Left hindlimb (tissue), 1 donor: ENCODE measurements around the gene TBX15.
A peak's percentile ranks its signal among the peaks of the same experiment; 100 is the strongest.
"Not testable (repeated sequence)": the region's sequence is repeated elsewhere in the genome, so short reads cannot be mapped to it uniquely, and the experiment has no call there.

Experiments
- DNase-seq: peaks from one replicate; pipeline ENCODE4 v3.0.0-alpha.2; 2018

TBX15 gene

DNA sequence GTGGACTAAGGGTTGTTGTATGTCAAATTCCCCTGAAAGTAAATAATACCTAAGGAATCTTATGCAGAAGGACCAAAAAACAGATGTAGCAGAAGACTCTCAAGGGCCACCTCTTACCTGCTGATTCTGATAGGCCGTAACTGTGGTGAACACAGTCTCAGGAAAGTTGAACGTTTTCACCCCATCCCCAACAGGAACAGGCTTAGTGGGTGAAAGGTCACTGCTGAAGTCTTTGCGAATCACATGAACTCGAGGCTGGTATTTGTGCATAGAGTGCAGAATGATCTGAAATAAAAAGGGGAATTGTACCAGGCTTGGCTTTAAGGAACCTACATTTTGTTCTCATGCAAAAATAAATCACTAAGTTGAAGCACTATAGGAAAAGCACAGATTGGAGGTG is 64.8 kb downstream of the TBX15 start:
- no peak for DNase-seq

DNA sequence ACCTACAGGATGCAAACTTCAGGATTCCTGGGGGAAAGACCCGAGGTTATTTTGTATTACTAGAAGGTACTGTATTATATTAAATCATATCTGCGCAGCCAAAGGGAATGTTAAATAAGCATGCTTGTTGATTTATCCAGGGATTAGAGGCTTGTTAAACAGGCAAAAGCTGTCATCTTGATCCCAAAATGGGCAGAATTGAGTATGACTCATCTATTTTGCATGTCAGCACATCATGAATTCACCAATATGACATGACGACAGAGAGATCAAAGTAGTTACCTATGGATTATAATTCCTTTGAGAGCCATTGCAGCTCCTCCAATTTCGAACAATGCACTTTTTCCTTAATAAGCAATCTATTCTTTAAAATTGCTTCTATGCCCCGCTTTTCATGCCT is 66.1 kb downstream of the TBX15 start:
- no peak for DNase-seq

DNA sequence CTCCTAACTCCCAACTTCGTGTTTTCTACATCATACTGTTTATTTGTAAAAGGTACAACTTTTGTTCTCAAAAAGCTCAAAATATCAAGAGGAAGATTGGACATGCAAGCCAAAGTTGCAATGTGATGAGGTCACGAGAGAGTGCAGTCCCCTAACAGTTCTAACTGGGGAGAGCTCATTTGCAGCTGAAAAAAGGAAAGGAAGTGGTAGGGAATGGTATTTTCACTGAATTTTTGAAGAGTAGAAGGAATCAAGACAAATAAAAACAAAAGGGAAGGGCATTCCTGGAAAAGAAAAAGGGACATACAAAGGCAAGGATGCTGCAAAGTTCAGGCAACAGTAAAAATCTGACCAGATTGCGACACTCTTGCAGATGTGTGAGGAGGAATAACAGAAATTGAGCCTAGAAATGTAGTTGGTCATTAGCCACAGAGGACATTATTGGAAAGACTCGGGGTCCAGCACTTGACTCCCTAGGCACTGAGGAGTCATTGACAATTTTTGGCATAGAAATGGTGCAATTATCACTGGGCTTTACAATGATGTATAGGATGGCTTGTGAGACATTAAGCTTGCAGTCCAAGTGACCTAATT is 67.9 kb downstream of the TBX15 start:
- DNase-seq = no peak

DNA sequence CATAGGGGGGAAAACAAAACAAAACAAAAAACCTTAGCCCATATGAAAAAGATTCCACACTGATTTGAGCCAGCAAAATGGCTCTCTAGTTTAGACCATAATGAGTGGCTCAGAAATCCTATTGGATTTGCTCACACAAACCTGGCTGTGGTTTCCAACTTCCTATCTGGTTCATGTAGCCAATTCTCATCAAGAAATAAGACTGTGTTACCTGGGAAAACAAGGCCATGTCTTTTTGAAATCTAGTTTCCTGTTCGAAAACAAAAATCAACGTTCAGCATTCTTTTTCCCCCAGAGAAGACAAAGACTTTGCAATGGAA is 69.2 kb downstream of the TBX15 start:
- no peak for DNase-seq

DNA sequence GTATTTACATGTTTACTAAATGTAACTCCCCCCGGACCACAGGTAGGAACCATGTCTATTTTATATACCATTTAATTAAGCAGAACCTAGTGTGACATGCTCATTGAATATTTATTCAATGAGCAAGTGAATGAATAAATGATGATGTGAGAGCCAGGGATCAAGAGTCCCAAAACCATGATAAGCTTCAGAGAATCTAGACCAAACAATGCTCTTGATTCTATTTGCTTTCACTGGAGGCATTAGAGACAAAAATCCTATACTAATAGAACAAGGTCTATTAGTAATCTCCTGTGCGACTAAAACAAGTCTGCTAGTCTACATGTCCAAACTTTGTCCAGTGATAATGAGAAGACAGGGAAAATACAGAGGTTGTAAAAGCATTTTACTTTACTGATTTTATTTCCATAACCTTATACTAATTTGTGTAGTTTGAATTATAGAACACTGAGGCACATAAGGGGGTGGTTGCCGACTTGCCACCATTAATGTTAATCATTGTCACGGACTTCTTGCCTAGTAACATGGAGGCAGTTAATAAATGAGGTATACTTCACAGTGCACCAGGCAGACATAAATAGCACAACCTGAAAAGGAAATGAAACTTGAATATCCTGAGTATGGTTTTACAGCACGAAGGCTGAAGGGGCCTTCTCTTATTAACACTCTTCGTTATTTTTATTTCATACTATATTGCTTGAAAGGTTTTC is 69.8 kb downstream of the TBX15 start:
- no peak for DNase-seq

DNA sequence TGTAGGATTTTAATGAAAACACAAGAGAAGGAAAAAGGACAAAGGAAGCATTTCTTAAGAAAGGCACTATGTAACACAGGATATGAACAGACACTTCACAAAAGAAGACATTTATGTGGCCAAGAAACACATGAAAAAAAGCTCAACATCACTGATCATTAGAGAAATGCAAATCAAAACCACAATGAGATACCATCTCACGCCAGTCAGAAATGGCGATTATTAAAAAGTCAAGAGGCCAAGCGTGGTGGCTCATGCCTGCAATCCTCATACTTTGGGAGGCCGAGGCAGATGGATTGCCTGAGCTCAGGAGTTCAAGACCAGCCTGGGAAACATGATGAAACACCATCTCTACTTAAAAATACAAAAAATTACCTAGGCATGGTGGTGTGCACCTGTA is 71.8 kb downstream of the TBX15 start:
- DNase-seq = not testable (repeated sequence)

DNA sequence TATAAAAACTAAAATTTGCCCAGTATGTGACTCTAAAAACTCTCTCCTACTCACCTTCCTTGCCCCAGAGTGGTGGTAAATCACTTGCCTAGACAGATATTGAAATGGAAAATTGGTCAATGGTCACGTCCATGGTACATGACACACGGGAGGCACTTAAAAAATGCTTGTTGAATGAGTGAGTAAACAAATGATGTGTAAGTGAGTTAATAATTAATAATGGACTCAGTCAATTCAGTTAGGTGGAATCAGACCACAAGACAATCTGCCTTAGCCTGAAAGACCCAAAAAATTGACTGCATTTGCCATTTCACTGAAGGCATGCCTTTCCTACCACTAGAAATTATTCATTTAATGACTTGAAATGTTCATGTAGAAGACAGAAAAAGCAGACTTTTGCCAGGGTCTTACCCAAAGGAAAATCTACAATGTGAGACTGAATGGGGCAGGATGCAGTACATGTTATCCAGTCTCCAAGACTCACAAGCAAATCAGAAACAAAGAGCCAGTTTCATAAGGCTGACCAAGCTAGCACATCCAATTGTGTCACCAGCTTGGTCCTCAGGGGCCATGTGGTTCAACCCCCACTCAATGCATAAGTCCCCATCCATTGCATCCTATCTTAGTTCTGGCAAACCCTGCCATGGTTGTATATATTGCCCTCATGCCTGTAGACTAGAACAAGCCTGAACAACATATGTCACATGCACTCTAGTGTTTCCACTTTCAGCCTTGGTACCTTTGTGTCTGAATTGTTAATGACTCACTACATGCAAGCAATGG is 73.6 kb downstream of the TBX15 start:
- no peak for DNase-seq

DNA sequence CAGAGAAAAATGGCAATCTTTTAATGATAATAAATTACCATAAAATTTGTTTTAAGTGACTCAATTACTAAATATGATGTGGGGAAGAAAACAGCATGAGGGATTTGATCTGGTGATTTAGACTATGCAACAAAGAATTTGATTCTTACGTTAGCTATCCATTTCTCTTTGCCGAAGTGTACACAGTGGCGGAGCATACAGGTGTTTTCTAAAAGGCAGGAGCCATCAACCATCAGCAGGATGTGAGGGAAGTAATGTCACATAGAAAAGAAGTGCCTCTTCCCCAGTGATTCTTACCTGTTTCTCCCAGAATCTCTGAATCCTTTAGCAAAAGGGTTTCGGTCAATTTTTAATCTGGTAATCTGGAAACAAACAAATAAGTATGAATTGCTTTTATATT is 74.3 kb downstream of the TBX15 start:
- no peak for DNase-seq

DNA sequence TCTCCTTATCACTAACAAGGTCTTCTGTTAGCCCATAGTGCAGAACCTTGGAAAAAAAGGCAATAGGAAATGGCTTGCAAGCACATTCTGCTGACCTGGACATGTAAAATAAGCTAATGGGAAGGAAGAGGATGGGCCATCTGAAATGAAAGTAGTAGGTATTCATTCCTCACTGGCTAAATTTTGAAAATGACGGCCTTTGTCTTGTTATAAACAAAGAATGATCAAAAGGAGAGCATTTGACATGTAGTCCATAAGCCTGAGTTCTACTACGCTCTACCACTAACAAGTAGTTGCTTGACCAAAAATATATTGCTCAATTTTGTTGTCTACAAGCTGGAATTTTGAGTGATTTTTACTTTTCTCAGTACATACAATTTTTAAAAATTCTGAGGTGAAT is 75.6 kb downstream of the TBX15 start:
- DNase-seq = no peak

DNA sequence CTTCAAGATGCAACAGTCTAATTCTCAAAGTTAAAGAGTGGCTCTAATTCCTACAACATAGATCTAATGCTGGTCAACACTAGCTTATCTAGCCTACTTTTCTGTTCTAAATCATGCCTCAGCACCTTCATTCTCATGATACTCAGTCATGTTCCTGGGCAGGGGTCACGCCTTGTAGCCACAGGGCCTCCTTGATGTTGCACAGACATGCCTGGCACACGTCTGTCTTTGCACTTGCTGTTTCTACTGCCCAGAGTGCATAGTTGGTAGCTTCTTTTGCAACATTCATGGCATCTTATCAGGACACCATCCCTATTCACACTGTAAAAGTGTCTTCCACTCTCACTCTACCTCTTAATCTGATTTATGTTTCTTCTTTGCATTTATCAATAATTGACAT is 76.6 kb downstream of the TBX15 start:
- DNase-seq = no peak

DNA sequence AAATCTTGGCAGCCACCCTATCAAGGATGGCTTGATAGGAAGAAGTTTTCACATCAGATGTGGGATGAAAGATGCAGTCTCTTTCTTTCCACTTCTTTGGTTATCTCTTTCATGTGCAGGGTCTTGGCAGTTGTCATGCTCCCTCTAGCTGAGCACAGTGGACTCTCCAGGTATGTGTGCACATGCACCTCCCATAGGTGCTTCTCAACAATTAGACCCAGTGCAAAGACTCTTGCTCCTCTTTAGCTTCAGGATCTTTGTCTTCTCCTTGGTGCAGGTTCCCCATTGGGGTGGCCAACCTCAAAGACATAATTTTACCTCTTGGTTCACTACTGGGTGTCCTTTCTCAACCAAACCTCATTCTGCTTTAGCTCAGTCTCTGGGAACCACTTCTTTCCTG is 80.7 kb downstream of the TBX15 start:
- DNase-seq = no peak

DNA sequence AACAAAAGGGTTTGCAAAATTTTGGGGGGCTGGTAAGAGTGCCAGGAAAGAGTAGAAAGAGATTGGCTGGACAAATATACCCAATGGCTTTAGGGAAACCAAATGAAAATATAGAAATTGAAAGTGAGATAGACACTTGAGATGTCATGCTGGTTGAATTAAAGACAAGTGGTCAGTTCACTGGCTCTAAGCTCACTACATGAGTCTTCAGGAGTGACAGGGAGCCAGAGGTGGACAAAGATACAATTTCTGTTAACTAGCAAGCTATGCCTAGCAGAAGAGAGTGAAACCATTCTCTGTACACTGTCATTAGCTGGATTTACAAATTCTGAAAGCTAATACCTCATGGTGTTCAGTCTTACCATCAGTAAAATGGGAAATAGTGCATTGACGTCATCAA is 82.5 kb downstream of the TBX15 start:
- DNase-seq = no peak

DNA sequence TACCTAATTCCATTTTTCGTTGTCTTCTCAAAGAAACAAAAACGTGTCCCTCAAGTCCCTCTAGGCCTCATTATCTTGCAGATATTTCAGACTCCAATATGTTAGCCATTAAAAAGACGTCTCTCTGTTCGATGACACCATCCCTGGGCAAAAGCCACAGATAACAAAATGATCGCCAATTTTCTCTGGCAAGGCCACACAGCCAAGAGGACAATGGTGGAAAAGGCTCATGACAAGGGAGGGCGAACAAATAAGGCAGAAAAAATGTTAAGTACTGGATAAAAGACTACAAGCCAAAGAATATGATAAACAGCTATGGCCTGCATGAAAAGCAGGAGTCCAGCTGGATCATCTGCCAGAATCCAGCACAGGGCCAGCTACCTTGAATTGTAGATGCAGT is 82.9 kb downstream of the TBX15 start:
- peak; percentile 62 for DNase-seq

DNA sequence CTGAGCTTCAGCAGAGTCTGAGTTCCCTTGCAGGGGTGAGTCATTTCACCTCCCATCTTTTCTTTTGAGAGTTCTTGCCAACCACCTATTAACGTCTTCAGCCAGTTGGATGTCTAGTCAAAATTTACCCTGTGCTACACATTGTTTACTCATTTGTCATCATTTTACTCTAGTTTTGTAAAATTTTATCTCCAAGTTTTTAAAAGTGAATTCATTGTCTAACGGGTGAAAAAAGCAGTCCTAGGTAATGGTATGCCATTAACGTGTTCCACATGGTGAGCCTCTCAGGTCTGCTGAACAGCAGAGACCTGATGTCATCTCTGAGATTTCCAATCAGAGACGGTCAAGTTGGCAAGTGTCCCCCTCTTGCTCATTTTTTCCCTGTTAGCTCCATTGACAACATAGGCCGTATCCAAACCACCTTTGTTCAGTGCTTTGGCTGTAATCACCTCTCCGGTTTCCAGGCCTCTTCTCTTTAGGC is 85.4 kb downstream of the TBX15 start:
- peak; percentile 57 for DNase-seq

DNA sequence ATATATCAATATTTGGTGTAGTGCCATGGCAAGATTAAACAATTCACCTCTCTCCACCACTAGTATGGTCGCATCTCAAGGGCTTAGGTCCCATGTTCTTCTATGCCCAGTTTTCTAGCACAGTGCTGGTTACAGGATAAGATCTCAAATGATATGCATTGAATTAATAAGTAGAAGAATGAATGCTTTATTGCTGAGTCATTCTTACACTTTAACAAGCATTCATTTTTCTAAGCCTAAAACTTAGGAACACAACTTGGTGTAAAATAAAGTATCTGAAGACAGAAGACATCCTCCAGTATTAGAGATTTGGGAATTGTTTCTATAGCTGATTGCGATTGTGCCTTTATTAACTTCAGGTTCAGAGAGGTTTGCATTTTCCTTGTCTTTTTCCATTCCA is 85.8 kb downstream of the TBX15 start:
- DNase-seq = no peak

DNA sequence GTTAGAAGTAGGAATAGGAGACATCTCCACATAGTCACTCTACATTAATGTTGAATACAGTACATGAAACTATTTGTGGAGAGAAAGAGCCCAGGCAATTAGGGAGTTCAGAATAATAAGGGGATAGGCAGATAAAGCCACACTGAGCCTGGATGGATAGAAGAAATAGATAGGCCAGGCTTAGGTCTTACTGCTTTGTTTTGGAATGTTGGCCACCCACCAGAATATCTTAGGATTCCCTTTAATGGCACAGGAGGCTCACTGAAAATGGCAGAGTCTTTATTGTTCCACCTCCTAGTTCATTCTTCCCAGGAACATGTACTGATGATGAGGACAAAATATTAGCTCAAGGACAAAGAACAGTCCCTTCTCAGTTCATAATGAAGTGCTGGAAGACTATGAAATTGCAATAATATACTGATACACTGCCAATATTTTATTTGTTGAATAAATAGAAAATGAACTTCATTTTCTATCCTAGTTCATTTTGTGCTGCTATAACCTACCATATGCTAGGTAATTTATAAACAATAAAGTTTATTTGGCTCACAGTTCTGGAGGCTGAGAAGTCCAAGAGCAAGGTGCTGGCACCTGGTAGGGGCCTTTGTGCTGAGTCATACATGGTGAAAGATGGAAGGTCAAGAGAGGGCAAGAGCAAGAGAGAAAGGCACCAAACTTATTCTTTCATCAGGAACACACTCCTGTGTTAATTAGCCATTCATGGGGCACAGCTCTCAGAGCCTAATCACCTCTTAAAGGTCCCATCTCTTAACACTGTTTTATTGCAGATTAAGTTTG is 87.3 kb downstream of the TBX15 start:
- DNase-seq = no peak

DNA sequence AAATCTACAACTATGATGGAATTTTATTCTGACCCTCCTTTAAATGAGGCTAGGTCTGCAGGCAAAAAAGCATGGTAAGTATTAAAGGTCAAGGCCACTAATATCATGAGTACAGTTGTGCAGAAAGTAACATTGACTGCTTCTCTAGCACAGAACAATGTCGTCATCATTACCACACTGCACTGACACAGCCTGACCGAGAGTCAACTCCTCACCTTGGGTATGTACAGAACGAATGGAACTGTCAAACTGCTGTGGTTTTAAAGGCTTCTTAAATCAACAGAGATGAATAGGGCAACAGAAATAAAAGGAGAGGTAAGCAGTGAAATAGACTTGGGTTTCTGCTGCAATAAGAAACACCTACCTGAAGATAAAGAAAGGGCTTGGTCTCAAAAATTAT is 88.8 kb downstream of the TBX15 start:
- DNase-seq = no peak

DNA sequence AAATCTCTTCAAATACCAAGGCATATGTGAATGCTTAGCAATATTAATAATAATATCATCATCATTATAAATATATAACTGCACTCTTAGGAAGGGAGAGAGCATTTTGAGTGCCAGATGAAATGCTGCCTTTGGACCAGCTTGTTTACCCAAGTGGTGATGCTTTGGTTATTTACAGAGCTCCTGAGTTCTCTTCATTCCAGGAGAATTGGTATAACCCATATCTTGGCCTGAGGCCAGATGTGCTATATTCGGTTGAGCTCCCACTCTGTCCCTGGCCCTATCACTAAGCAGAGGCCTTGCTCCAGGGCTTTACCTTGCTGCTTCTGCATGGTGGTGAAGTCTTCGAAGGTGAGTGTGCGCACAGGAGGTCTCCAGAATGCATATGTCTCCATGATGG is 89.4 kb downstream of the TBX15 start:
- DNase-seq = no peak

DNA sequence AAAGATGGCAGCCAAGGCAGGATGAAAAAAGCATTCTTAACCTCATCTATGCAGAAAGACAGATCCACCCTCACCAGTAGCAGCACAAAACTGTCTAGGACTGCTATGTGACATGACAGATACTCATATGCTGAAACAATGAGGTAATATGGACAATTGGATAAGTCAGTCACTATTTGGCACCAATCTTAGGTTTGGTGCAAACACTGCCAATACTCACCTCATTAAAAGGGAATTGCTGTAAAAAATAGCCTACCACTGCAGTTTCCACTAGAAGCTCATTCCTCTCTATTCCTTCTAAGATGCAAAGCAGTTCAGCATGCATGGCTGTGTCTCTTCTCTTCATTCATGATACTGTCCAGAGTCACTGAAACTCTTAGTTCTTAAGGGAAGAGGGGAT is 91.7 kb downstream of the TBX15 start:
- no peak for DNase-seq

DNA sequence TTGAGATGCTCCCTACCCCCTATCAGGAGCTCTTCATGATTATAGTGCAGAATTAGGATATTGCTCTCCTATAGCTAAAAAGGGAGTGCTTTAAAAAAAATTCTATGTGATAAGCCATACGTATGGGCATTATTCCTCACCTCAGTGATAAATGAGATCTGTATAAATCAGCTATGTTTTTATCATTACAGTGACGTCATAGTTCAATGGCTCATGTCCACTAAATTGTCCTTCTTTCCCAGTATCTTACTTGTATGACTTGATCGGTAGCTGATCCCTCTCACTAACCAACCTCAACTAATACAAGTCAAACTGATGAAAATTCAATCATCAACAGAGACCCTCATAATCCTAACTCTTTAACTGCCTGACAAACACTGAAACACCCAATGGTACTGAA is 93.3 kb downstream of the TBX15 start:
- no peak for DNase-seq

DNA sequence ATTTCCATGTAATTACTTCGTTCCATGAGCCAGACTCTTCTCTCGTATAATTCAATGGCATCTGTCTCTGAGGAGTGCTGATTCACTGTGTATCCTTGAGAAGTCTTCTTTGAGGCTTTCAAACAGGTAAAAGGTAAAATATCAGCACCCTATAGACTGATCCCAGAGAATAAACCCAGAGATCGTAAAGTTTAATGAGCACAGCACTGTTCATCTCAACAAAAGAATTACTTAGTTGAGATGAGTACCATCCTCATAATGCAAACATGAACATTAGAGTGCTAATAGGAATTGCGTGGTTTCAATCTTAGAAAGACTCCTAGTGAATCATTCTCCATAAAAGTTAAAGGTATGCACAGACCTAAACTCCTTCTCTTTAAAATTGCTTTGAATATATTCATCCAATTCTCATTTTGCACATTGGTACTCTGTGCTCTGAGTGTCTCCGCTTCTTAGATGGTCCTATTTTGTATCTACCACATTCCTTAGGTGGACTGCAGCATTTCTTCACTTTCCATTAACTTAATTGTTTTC is 97.2 kb downstream of the TBX15 start:
- no peak for DNase-seq

DNA sequence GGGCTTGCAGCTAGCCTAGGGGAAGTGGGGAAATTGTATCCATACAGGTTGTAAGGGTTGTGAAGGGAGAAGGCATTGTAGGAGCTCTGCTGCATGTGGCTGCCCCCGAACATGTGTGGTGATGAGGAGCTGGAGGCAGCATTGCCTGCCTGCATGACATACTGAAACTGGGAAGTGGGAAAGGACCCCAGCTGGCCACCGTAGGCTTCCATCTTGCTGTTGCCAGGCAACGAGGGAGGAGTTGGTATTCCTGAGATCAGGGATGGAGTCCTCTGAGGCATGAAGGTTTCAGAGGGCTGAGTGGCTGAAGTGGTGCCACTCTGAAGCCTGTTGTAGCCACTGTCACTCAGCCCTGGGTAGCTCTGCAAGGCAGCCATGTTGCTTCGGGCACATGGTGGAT is 103.2 kb downstream of the TBX15 start:
- no peak for DNase-seq

DNA sequence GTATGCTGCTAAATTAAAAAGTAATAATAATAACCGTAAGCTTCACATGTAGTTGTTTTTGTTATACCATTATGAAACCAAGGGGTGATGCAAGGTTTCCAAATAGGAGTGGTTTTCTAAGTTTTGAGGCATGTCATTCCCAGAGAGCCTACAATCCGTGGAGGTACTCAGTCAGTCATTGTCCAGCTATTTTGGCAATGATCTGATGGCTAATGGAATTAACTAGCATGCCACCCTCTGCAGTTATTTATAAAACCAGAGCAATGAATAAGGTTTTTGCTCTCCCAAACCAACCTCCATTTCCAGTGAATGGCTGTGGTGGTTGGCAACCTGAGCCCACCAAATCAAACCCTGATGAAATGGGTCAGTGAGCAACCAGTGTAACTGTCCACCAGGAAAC is 106.4 kb downstream of the TBX15 start:
- DNase-seq = no peak
